Mucosa of stomach (tissue), 1 donor: ENCODE measurements around the gene MEX3B.

Experiments
- H3K27me3 ChIP-seq: one replicate; pipeline ENCODE4 v1.7.0; 2013; ENCODE audit warnings: mild to moderate bottlenecking, low read length; ENCODE audit not compliant: control insufficient read depth, insufficient read depth
- H3K36me3 ChIP-seq: one replicate; pipeline ENCODE4 v1.7.0; 2013; ENCODE audit warnings: low read length; ENCODE audit not compliant: control insufficient read depth, insufficient read depth
- H3K4me1 ChIP-seq: one replicate; pipeline ENCODE4 v1.7.0; 2013; ENCODE audit warnings: mild to moderate bottlenecking, low read length; ENCODE audit not compliant: control insufficient read depth, insufficient read depth
- H3K4me3 ChIP-seq: one replicate; pipeline ENCODE4 v1.7.0; 2013; ENCODE audit warnings: low read length
- H3K9ac ChIP-seq: one replicate; pipeline ENCODE4 v1.7.0; 2013; ENCODE audit warnings: mild to moderate bottlenecking, low read length, moderate library complexity
- H3K9me3 ChIP-seq: one replicate; pipeline ENCODE4 v1.7.0; 2013; ENCODE audit warnings: mild to moderate bottlenecking, low read length, moderate library complexity; ENCODE audit not compliant: control insufficient read depth
- donor health status: Pancreatic carcinoma.

The MEX3B gene

DNA sequence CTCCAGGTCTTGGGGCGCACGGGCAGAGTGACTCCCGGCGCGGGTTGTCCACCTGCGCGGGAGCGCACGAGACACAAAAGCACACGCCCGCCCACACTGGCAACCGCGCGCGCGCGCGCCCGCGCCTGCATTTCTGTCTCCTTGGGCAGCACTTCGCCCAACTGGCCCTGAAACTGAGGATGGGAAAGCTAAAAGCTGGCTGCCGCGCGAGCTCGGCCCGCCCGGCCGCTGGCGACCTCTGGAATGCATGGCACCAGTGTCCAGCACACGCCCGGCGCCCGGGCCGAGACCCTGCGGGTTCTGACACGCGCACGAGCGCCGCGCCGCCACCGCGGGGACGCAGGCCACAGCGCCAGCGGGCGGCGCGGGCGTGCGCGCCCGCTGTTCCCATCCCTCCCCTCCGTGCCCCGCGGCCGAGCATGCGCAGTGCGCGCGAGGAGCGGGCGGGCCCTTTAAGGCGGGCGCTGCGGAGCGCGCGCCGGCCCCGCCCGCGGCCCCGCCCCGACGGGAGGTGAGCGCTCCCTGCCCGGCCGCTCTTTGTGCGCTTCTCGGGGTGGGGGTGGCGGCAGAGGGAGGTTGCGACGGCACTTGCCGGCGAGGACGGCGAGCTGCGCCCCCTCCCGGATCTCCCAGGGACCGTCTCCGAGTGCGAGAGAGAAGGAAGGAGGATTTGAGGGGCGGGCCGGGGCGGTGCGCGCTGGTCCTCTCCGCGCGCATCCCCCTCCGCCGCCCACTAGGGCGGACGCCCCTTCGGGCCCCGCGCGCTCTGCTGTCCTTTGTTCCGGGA is 1.0 kb upstream of the MEX3B start:
- Histone ChIP-seq H3K36me3 (no peaks in the 10 kb centered on the region), H3K27me3 (peaks cover 46% of the 10 kb centered on the region), H3K4me1 (peaks cover 20% of the 10 kb centered on the region), H3K9ac (peak overlapping the region; percentile 66), H3K9me3 (no peaks in the 10 kb centered on the region), H3K4me3 (peak overlapping the region; percentile 67)

DNA sequence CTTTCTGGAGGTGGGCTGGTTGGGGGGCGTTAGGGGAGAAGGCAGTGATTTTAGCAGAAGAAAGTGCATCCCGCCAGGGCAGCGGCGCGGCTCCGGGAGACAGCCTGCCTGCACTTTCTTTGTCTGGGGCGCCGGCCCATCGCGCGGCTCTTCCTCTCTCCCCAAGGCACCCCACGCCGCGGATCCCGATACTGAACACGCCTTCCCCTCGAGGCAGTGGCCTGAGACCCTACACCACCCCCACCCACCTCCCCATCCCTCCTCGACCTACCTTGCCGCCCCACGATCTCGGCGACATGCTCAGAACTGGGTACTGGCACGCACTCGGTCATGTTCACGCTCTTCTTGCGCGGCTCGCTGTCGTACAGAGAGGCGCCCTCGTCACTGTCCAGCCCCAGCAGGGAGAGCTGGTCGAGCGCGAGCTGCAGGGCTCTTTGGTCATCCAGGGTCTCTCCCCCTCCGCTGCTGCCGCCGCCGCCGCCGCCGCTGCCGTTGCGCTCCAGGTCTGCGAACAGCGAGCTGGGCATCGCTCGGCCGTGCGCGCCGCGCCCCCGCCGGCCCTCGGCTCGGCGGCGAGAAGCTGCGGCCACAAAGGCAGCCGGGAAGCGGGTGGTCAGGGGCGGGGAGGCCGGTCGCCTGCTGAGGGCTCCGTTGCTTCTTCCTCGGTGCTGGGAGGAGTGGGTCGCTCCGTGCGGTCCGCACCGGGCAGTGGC is 483 bp downstream of the MEX3B start:
- H3K9me3 ChIP-seq, result no peaks in the 10 kb centered on the region
- peaks cover 26% of the 10 kb centered on the region for H3K4me1 ChIP-seq
- H3K27me3 ChIP-seq, result peaks cover 46% of the 10 kb centered on the region
- H3K36me3 ChIP-seq, result no peaks in the 10 kb centered on the region
- H3K9ac ChIP-seq, result peak overlapping the region; percentile 47
- peak overlapping the region; percentile 19 for H3K4me3 ChIP-seq

DNA sequence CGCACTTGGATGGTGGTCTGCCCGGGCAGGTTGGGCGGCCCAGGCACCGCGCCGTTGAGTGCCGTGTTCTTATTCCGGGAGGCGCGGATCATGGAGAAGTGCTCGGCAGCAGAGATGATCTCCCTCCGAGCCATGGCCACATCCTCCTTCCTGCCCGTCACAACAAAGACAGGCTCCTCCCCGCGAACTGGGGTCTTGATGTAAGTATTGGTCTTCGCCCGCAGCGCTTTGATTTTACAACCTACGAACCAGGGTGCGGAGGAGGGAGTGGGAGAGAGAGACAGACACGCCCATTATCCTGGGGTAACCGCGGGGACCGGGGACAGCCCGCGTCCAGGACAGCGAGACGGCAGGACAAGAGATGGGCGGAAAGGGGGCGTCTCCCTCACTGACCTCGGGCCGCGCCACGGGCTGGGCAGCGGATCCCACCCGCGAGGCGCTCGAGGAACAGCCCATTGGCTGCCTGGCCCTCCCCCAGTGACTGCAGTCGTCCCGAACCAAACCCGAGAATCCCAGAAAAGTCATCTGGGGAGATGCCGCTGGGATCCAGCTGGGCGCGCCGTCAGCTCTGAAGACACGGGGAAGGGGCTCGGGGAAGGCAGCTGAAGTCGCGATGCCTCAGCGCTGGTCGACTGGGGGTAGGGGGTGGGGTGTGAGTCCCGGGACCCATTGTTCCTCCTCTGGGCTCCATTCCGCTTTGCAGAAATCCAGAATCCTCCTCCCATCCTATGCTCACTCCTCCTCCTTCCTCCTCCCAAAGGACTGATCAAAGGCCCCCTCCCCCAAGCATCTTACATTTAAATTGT is 1.2 kb downstream of the MEX3B start:
- no peaks in the 10 kb centered on the region for H3K9me3 ChIP-seq
- H3K9ac ChIP-seq, result peak overlapping the region; percentile 47
- H3K4me3 ChIP-seq, result peak overlapping the region; percentile 19
- H3K4me1 ChIP-seq, result peaks cover 26% of the 10 kb centered on the region
- H3K27me3 ChIP-seq, result peaks cover 41% of the 10 kb centered on the region
- no peaks in the 10 kb centered on the region for H3K36me3 ChIP-seq

DNA sequence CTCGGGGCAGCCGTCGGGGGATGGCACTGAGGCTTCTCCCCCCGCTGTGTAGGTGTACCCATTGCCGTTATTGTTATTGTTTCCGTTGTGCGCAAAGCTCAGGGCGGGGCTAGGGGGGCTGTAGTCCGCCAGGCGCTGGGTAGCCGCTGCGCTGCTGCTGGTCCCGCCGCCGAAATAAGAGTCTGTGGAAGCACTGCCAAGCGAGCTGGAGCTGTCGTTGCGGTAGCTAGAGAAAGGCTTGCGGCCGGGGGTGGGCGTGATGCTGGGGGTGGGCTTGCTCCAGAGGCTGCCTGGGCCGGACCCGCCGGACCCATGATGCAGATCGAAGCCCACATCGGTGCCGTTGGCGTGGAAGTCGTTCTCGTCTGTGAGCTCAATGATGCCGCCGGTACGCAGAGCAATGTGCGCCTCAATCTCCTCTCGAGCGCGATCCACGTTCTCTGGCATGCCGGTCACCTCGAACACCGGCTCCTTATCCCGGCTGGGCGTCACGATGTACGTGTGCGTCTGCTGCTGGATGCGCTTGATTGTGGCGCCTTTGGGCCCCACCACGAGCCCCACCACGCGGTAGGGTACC is 1.9 kb downstream of the MEX3B start:
- H3K27me3 ChIP-seq, result peaks cover 39% of the 10 kb centered on the region
- H3K36me3 ChIP-seq, result no peaks in the 10 kb centered on the region
- H3K9me3 ChIP-seq, result no peaks in the 10 kb centered on the region
- peaks cover 26% of the 10 kb centered on the region for H3K4me1 ChIP-seq
- peak overlapping the region; percentile 19 for H3K4me3 ChIP-seq
- no peak overlapping the region for H3K9ac ChIP-seq

DNA sequence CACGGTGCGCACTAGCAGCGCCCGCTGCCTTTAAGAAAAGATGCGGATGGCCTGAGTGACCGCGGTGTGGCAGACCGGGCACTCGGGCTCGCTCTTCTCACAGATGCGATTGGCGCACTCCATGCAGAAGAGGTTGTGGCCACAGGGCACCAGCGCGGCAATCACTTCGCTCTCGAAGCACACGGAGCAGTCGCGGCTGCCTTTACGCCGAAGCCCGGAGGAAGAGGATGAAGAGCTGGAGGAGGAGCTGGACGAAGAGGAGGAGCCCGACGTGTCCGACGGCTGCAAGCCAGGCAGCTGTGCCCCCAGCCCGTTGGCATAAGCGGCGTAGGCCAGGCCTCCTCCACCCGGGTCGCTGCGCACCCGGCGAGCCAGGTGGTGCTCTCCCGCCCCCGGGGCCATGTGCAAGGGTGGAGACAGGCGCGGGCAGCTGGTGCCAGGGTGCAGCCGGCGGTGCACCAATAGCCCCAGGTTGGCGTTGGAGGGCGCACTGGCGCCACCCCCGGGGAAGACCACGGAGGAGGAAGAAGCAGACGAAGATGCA is 2.6 kb downstream of the MEX3B start:
- Histone ChIP-seq H3K9me3 (no peaks in the 10 kb centered on the region), H3K36me3 (no peaks in the 10 kb centered on the region), H3K9ac (no peak overlapping the region), H3K27me3 (peaks cover 32% of the 10 kb centered on the region), H3K4me1 (peaks cover 26% of the 10 kb centered on the region), H3K4me3 (no peak overlapping the region)

DNA sequence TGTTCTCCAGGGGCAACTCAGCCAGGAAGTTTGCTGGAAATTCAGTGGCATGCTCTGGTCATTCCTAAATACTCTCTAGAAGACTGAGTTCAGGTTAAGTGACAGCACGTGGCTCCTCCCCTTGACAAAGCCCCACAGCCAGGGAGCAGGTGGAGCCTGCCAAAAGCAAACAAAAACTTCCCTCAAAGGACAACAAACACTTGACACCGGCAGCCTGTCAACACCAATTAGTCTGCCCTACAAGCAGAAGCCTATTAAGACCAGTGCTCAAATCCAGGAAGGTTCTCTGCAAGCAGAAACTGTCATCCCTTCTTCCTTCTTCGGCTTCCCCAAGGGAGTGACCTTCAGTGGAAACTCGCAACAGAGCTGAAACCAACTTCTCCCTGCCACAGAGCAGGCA is 5.0 kb downstream of the MEX3B start:
- Histone ChIP-seq H3K27me3 (peaks cover 23% of the 10 kb centered on the region), H3K9me3 (no peaks in the 10 kb centered on the region), H3K4me3 (no peak overlapping the region), H3K9ac (no peak overlapping the region), H3K4me1 (peaks cover 16% of the 10 kb centered on the region), H3K36me3 (no peaks in the 10 kb centered on the region)

DNA sequence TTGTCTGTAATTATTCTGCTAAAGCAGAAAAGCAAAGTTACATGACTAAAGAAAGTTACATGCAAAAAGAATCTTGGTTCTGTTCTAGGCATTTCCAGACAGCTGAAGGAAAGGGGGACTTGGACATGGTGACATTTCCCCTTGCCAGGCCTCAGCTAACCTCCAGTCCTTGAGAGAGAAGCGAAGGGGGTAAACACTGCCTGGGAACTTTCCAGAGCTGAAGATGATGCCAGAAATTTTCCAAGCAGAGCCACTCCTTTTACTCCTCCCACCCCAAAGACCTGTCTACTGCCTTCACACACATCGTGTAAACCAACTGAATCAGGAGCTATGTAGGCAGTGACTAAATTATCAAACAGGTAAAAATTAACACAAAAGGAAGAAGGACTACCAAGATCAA is 5.4 kb downstream of the MEX3B start:
- Histone ChIP-seq H3K9ac (no peak overlapping the region), H3K36me3 (no peaks in the 10 kb centered on the region), H3K4me1 (peaks cover 16% of the 10 kb centered on the region), H3K4me3 (no peak overlapping the region), H3K9me3 (no peaks in the 10 kb centered on the region), H3K27me3 (peaks cover 23% of the 10 kb centered on the region)

DNA sequence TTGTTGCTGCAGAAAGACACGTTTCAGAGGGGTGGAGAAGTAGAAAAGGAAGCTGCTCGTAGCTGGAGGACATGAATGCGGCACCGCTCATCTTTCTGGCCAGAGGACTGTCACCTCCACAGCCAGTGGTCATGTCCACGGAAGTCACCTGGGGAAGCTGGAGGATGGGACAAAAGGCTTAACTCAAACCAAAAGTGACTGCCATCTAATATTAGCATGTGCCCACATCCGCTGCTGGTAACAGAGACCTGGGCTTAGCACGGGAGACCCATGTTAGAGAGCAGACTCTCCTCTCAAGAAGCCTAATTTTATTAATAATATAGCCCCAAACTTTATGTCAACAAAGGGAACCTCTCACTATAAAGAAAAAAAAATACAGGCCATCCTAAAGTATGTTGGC is 5.9 kb downstream of the MEX3B start:
- Histone ChIP-seq H3K36me3 (no peaks in the 10 kb centered on the region), H3K9ac (no peak overlapping the region), H3K27me3 (peaks cover 20% of the 10 kb centered on the region), H3K4me3 (no peak overlapping the region), H3K9me3 (no peaks in the 10 kb centered on the region), H3K4me1 (peaks cover 15% of the 10 kb centered on the region)

DNA sequence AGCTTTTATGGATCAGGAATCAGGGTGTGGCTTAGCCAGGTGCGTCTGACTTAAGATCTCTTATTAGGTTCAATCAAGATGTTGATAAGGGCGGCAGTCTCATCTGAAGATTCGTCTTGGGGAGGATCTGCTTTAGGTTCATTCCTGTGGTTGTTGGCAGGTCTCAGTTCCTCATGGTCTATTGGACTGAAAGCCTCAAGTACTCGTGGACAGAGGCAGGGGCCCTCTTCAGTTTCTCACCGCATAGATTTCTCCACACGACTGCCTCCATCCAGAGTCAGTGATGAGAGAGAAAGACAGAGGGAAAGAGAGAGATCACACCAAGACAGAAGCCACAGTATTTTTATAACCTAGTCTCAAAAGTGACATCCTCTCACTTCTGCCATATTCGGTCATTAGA is 9.4 kb downstream of the MEX3B start:
- H3K27me3 ChIP-seq, result no peaks in the 10 kb centered on the region
- H3K36me3 ChIP-seq, result no peaks in the 10 kb centered on the region
- no peaks in the 10 kb centered on the region for H3K9me3 ChIP-seq
- no peak overlapping the region for H3K9ac ChIP-seq
- peaks cover 16% of the 10 kb centered on the region for H3K4me1 ChIP-seq
- no peak overlapping the region for H3K4me3 ChIP-seq

DNA sequence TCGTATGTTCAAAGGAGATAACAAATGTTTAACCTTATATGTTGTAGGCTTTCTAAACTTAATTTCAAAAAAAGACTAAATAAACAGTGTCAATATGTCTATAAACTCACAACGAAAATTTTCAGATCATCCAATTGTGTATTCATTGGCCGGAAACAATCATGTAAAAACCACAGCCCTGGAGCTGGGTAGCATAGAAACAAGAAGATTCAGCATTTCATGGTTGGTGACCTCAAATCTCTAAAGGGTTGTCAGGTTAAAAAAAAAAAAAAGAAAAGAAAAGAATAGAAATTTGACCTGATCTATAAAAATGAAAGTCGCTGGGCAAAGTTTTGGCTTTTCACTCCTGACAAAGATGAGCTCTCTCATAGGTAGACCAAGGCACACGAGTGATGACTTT is 13.9 kb downstream of the MEX3B start:
- Histone ChIP-seq H3K9ac (no peak overlapping the region), H3K9me3 (no peaks in the 10 kb centered on the region), H3K36me3 (no peaks in the 10 kb centered on the region), H3K27me3 (no peaks in the 10 kb centered on the region), H3K4me1 (peaks cover 10% of the 10 kb centered on the region), H3K4me3 (no peak overlapping the region)

DNA sequence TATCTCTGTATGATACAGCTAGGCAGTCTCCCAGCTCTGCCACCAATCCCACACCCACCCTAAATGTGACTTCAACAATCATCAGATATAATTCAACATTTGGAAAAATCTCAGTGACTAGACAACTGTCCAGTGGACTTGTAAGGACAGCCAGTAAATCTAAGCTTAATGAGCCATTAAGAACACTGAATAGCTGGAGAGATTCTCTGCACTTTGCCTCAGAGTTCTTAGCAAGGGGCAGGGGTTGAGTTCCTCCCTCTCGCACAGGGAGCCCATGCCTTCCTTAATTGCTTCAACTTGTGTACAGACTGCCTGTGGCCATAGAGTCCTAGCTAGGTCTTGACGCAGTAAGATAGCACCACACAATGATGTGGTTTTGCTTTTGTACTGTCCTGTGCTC is 15.6 kb downstream of the MEX3B start:
- H3K27me3 ChIP-seq, result no peaks in the 10 kb centered on the region
- H3K9me3 ChIP-seq, result no peaks in the 10 kb centered on the region
- peaks cover 10% of the 10 kb centered on the region for H3K4me1 ChIP-seq
- H3K9ac ChIP-seq, result no peak overlapping the region
- H3K4me3 ChIP-seq, result no peak overlapping the region
- no peaks in the 10 kb centered on the region for H3K36me3 ChIP-seq
